Measurements from ENCODE around the gene BCAS3. TPM values are rescaled to one million over a fixed set of nuclear protein-coding genes. Genes with fewer than 3 reads are reported as not detected.

Gene BCAS3
- total RNA-seq, 1 donor from 2014 or later: 30.5 TPM

- TF ChIP-seq CTCF (conservative IDR thresholded peaks at IDR 0.05): no peak
- Mint-ChIP-seq H3K4me1 (peaks cover 49% of the 10 kb centered on the region), H3K4me3 (no peak overlapping the region), H3K36me3 (ENCODE audit: low read depth) (peaks cover 5% of the 10 kb centered on the region), H3K9me3 (no peaks in the 10 kb centered on the region), H3K27ac (ENCODE audit: unreplicated experiment) (no peak overlapping the region), H3K27me3 (ENCODE audit: low read depth) (no peaks in the 10 kb centered on the region)
- no peak for DNase-seq (ENCODE audit: low read depth, low spot score)
These were observed 510.4 kb downstream of the BCAS3 start for GRCh38 chr17:61188081-61188480.

- no peak overlapping the region for H3K4me3 Mint-ChIP-seq
- no peak overlapping the region for H3K27ac Mint-ChIP-seq (ENCODE audit: unreplicated experiment)
- H3K4me1 Mint-ChIP-seq: peaks cover 39% of the 10 kb centered on the region
- no peaks in the 10 kb centered on the region for H3K27me3 Mint-ChIP-seq (ENCODE audit: low read depth)
- TF ChIP-seq CTCF (conservative IDR thresholded peaks at IDR 0.05): no peak
- no peaks in the 10 kb centered on the region for H3K9me3 Mint-ChIP-seq
- no peak for DNase-seq (ENCODE audit: low read depth, low spot score)
- peaks cover 5% of the 10 kb centered on the region for H3K36me3 Mint-ChIP-seq (ENCODE audit: low read depth)
These were observed 512.3 kb downstream of the BCAS3 start for GRCh38 chr17:61189968-61190367.

- H3K36me3 Mint-ChIP-seq (ENCODE audit: low read depth): no peaks in the 10 kb centered on the region
- peak overlapping the region; percentile 38 for H3K27ac Mint-ChIP-seq (ENCODE audit: unreplicated experiment)
- H3K9me3 Mint-ChIP-seq: no peaks in the 10 kb centered on the region
- no peak for DNase-seq (ENCODE audit: low read depth, low spot score)
- TF ChIP-seq CTCF (conservative IDR thresholded peaks at IDR 0.05): no peak
- no peaks in the 10 kb centered on the region for H3K27me3 Mint-ChIP-seq (ENCODE audit: low read depth)
- H3K4me1 Mint-ChIP-seq: peaks cover 52% of the 10 kb centered on the region
- peak overlapping the region; percentile 24 for H3K4me3 Mint-ChIP-seq
These were observed 518.7 kb downstream of the BCAS3 start for GRCh38 chr17:61196302-61196704.

GRCh38 chr17:61196799-61197198, 519.1 kb downstream of the BCAS3 start:
- no peak for DNase-seq (ENCODE audit: low read depth, low spot score)
- H3K36me3 Mint-ChIP-seq (ENCODE audit: low read depth): no peaks in the 10 kb centered on the region
- no peaks in the 10 kb centered on the region for H3K27me3 Mint-ChIP-seq (ENCODE audit: low read depth)
- H3K4me1 Mint-ChIP-seq: peaks cover 55% of the 10 kb centered on the region
- H3K9me3 Mint-ChIP-seq: no peaks in the 10 kb centered on the region
- no peak for TF ChIP-seq CTCF (conservative IDR thresholded peaks at IDR 0.05)
- no peak overlapping the region for H3K4me3 Mint-ChIP-seq
- no peak overlapping the region for H3K27ac Mint-ChIP-seq (ENCODE audit: unreplicated experiment)

- Mint-ChIP-seq H3K27ac (ENCODE audit: unreplicated experiment) (no peak overlapping the region), H3K27me3 (ENCODE audit: low read depth) (no peaks in the 10 kb centered on the region), H3K9me3 (no peaks in the 10 kb centered on the region), H3K4me3 (no peak overlapping the region), H3K36me3 (ENCODE audit: low read depth) (no peaks in the 10 kb centered on the region), H3K4me1 (peaks cover 70% of the 10 kb centered on the region)
- no peak for DNase-seq (ENCODE audit: low read depth, low spot score)
- no peak for TF ChIP-seq CTCF (conservative IDR thresholded peaks at IDR 0.05)
These were observed 522.0 kb downstream of the BCAS3 start for GRCh38 chr17:61199431-61200338.
